K562 (cell line): Measurements from ENCODE around the gene PI4KA. TPM values are rescaled to one million over a fixed set of nuclear protein-coding genes. Genes with fewer than 3 reads are reported as not detected.
A peak's percentile ranks its signal among the peaks of the same experiment; 100 is the strongest.

ENCODE experiments used
- CCAR2 ChIP-seq: fragments of 200-400 bp; formaldehyde crosslinking; IDR thresholded peaks from 2 replicates; pipeline ENCODE4 v1.6.1; 2017; ENCODE audit warnings: mild to moderate bottlenecking, low read depth, low read length
- CXXC5 ChIP-seq: fragments of 250-450 bp; sonication (Bioruptor Pico); IDR thresholded peaks from 2 replicates; pipeline ENCODE4 v1.8.0; 2022; ENCODE audit warnings: inconsistent platforms, mild to moderate bottlenecking, moderate library complexity
- DIDO1 ChIP-seq: fragments of 450-650 bp; IDR thresholded peaks from 2 replicates; pipeline ENCODE4 v1.6.1; 2016; ENCODE audit warnings: low read depth, missing biosample characterization, missing genetic modification characterization
- ETV5 ChIP-seq: sonication (generic); formaldehyde crosslinking; IDR thresholded peaks from 2 replicates; pipeline ENCODE4 v1.4.0; 2020; ENCODE audit warnings: low read depth, mild to moderate bottlenecking, missing genetic modification reagents
- GATAD2B ChIP-seq: fragments of 450-650 bp; IDR thresholded peaks from 2 replicates; pipeline ENCODE4 v1.6.1; 2017; ENCODE audit warnings: mild to moderate bottlenecking, borderline replicate concordance
- HDAC3 ChIP-seq: fragments of 450-650 bp; IDR thresholded peaks from 2 replicates; pipeline ENCODE4 v1.6.1; 2018; ENCODE audit warnings: borderline replicate concordance, mild to moderate bottlenecking, moderate library complexity; ENCODE audit not compliant: partially characterized antibody
- LEF1 ChIP-seq: fragments of 450-650 bp; IDR thresholded peaks from 2 replicates; pipeline ENCODE4 v1.6.1; 2016; ENCODE audit warnings: mild to moderate bottlenecking
- MAFK ChIP-seq: IDR thresholded peaks from 2 replicates; pipeline ENCODE4 v1.6.1; 2011; ENCODE audit warnings: low read length, improper control_type of control experiment
- MEF2D ChIP-seq: conservative IDR thresholded peaks from 2 replicates; pipeline ENCODE4 v1.6.1; 2016; ENCODE audit warnings: low read depth, missing genetic modification characterization, missing compliant biosample characterization
- MTA1 ChIP-seq: fragments of 450-650 bp; IDR thresholded peaks from 2 replicates; pipeline ENCODE4 v1.6.1; 2017; ENCODE audit warnings: borderline replicate concordance
- MTA3 ChIP-seq: fragments of 450-650 bp; formaldehyde crosslinking; IDR thresholded peaks from 2 replicates; pipeline ENCODE4 v1.6.1; 2017; ENCODE audit warnings: mild to moderate bottlenecking, borderline replicate concordance
- NELFE ChIP-seq: IDR thresholded peaks from 2 replicates; pipeline ENCODE4 v1.6.1; 2011; ENCODE audit warnings: mild to moderate bottlenecking; ENCODE audit not compliant: insufficient read depth, insufficient read length
- PHB ChIP-seq: fragments of 250-450 bp; sonication (Bioruptor Pico); IDR thresholded peaks from 2 replicates; pipeline ENCODE4 v1.5.0; 2021
- PML ChIP-seq: IDR thresholded peaks from 2 replicates; pipeline ENCODE4 v1.6.1; 2012; ENCODE audit warnings: low read length, inconsistent platforms
- STAG1 ChIP-seq: sonication (generic); formaldehyde crosslinking; IDR thresholded peaks from 2 replicates; pipeline ENCODE4 v1.5.0; 2020; ENCODE audit warnings: missing genetic modification reagents, borderline replicate concordance
- TAF7 ChIP-seq: fragments of 450-650 bp; IDR thresholded peaks from 2 replicates; pipeline ENCODE4 v1.6.1; 2016; ENCODE audit warnings: missing genetic modification characterization, missing compliant biosample characterization
- TOE1 ChIP-seq, 2 experiments: fragments of 450-650 bp in 1 of 2; sonication (generic) in 1 of 2; formaldehyde crosslinking in 1 of 2; IDR thresholded peaks; 2 replicates each; pipeline versions ENCODE4 v1.7.1 to v1.8.0; 2016 to 2022; ENCODE audit warnings: borderline replicate concordance in 2 of 2, mild to moderate bottlenecking in 2 of 2, antibody characterized with exemption in 1 of 2, inconsistent platforms in 1 of 2, low read depth in 1 of 2, missing genetic modification reagents in 1 of 2, moderate library complexity in 1 of 2
- ZNF121 ChIP-seq: sonication (generic); formaldehyde crosslinking; conservative IDR thresholded peaks from 2 replicates; pipeline ENCODE4 v1.8.0; 2022; ENCODE audit warnings: missing genetic modification reagents
- ZNF23 ChIP-seq: fragments of 250-450 bp; sonication (Bioruptor Pico); IDR thresholded peaks from 2 replicates; pipeline ENCODE4 v1.4.0; 2020; ENCODE audit warnings: mild to moderate bottlenecking
- ZNF316 ChIP-seq: fragments of 450-650 bp; IDR thresholded peaks from 2 replicates; pipeline ENCODE4 v1.6.1; 2016
- ZNF707 ChIP-seq: fragments of 250-450 bp; sonication (Bioruptor Pico); conservative IDR thresholded peaks from 2 replicates; pipeline ENCODE4 v1.8.0; 2022; ENCODE audit warnings: inconsistent platforms, mild to moderate bottlenecking, moderate library complexity
- ZNF76 ChIP-seq: fragments of 250-450 bp; sonication (Bioruptor Pico); IDR thresholded peaks from 2 replicates; pipeline ENCODE4 v1.4.0; 2020; ENCODE audit warnings: mild to moderate bottlenecking, moderate library complexity, borderline replicate concordance
- ZNF778 ChIP-seq: fragments of 450-650 bp; formaldehyde crosslinking; IDR thresholded peaks from 2 replicates; pipeline ENCODE4 v1.4.0; 2020; ENCODE audit warnings: mild to moderate bottlenecking, moderate library complexity
- polyA plus RNA-seq, 8 experiments: library from polyadenylated mRNA; depleted of rRNA in 4 of 8; stranded (reverse) in 5 of 8; unstranded in 3 of 8; fragments of >200 nt; fragmentation: Nextera tagmentation in 2 of 8; fragmentation: Illumina TruSeq in 1 of 8; extraction: Ambion mirVana in 2 of 8; extraction: Trizol in 1 of 8; gene quantifications; 2 replicates each; pipeline versions ENCODE4 v1.2.1 to v1.2.3, GENCODE V29; 2011 to 2014; ENCODE audit warnings: inconsistent platforms in 1 of 8, missing spikeins in 1 of 8
- total RNA-seq, 7 experiments: library from RNA; depleted of rRNA in 6 of 7; stranded (reverse); fragments of >200 nt in 6 of 7; fragmentation: Illumina TruSeq in 2 of 7; extraction: Trizol in 2 of 7; gene quantifications; 2 replicates each; pipeline versions ENCODE4 v1.2.1 to v1.2.3, GENCODE V29; 2011 to 2021; ENCODE audit warnings: low replicate concordance in 1 of 7
- TF ChIP-seq, protein P1 (sequence below): sonication (generic); formaldehyde crosslinking; IDR thresholded peaks from 2 replicates; pipeline ENCODE4 v1.8.1; 2023; ENCODE audit warnings: mild to moderate bottlenecking, missing genetic modification reagents
- TF ChIP-seq, protein P2 (sequence below): fragments of 250-450 bp; sonication (Bioruptor Pico); IDR thresholded peaks from 2 replicates; pipeline ENCODE4 v1.8.0; 2021; ENCODE audit warnings: mild to moderate bottlenecking, moderate library complexity
- TF ChIP-seq, protein P3 (sequence below): fragments of 250-450 bp; sonication (Bioruptor Pico); IDR thresholded peaks from 2 replicates; pipeline ENCODE4 v1.5.0; 2021

Gene PI4KA
- total and polyA plus RNA-seq, 9 of the 15 experiments (the other 6 are each of a cell fraction or from before 2014, with no cell fraction given), result 7.3 to 187 (median 84.7) TPM

DNA sequence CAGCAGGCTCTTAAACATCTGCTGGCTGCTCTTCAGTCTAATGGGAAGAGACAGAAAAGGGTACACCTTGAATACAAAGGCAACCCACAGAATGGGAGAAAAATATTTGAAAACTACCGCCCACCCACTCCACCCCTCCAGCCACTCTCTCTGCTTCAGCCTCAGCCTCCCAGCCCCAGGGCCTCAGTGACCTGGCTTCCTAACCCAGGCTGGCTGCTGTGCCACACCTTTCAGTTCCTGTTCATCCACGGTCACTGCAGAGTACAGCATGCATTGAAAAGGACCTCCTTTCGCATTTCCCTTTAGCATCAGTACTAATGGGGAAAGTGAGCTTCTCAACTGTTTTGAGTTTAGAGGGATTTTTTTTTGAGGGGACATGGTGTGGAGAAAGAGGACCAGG lies 113.5 kb downstream of the PI4KA start (continued):
- TF ChIP-seq, protein P1, sequence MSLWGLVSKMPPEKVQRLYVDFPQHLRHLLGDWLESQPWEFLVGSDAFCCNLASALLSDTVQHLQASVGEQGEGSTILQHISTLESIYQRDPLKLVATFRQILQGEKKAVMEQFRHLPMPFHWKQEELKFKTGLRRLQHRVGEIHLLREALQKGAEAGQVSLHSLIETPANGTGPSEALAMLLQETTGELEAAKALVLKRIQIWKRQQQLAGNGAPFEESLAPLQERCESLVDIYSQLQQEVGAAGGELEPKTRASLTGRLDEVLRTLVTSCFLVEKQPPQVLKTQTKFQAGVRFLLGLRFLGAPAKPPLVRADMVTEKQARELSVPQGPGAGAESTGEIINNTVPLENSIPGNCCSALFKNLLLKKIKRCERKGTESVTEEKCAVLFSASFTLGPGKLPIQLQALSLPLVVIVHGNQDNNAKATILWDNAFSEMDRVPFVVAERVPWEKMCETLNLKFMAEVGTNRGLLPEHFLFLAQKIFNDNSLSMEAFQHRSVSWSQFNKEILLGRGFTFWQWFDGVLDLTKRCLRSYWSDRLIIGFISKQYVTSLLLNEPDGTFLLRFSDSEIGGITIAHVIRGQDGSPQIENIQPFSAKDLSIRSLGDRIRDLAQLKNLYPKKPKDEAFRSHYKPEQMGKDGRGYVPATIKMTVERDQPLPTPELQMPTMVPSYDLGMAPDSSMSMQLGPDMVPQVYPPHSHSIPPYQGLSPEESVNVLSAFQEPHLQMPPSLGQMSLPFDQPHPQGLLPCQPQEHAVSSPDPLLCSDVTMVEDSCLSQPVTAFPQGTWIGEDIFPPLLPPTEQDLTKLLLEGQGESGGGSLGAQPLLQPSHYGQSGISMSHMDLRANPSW, result no peak
- TF ChIP-seq MTA3, result no peak
- TF ChIP-seq TAF7 (tag), result 0 out of 2 replicates have a peak, but pooled peaks have one; percentile 3
- TF ChIP-seq GATAD2B, result no peak
- TF ChIP-seq ZNF778 (CRISPR knock-in tag), result no peak
- TF ChIP-seq ZNF121, result no peak
- no peak for TF ChIP-seq MTA1
- no peak for TF ChIP-seq ZNF316
- TF ChIP-seq MEF2D (tag), result no peak
- 0 out of 2 replicates have a peak, but pooled peaks have one; percentile 47 for TF ChIP-seq ETV5 (CRISPR knock-in tag)
- no peak for TF ChIP-seq ZNF23 (CRISPR knock-in tag)
- no peak for TF ChIP-seq STAG1
- no peak for TF ChIP-seq ZNF76 (CRISPR knock-in tag)
- no peak for TF ChIP-seq PML
- TF ChIP-seq DIDO1 (tag), result no peak
- no peak for TF ChIP-seq ZNF707 (CRISPR knock-in tag)
- TF ChIP-seq CXXC5 (CRISPR knock-in tag), result no peak
- TF ChIP-seq, protein P2, sequence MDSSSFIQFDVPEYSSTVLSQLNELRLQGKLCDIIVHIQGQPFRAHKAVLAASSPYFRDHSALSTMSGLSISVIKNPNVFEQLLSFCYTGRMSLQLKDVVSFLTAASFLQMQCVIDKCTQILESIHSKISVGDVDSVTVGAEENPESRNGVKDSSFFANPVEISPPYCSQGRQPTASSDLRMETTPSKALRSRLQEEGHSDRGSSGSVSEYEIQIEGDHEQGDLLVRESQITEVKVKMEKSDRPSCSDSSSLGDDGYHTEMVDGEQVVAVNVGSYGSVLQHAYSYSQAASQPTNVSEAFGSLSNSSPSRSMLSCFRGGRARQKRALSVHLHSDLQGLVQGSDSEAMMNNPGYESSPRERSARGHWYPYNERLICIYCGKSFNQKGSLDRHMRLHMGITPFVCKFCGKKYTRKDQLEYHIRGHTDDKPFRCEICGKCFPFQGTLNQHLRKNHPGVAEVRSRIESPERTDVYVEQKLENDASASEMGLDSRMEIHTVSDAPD (CRISPR knock-in tag), result no peak
- TF ChIP-seq, protein P3, sequence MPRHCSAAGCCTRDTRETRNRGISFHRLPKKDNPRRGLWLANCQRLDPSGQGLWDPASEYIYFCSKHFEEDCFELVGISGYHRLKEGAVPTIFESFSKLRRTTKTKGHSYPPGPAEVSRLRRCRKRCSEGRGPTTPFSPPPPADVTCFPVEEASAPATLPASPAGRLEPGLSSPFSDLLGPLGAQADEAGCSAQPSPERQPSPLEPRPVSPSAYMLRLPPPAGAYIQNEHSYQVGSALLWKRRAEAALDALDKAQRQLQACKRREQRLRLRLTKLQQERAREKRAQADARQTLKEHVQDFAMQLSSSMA (CRISPR knock-in tag), result 0 out of 2 replicates have a peak, but pooled peaks have one; percentile 34
- TF ChIP-seq CCAR2, result no peak
- TF ChIP-seq HDAC3, result no peak
- no peak for TF ChIP-seq NELFE
- no peak for TF ChIP-seq TOE1 (IDR thresholded peaks at IDR 0.05; ENCODE audit: borderline replicate concordance)
- 0 out of 2 replicates have a peak, but pooled peaks have one; percentile 7 for TF ChIP-seq TOE1 (CRISPR knock-in tag; IDR thresholded peaks at IDR 0.05; ENCODE audit: borderline replicate concordance, low read depth)
- 0 out of 2 replicates have a peak, but pooled peaks have one; percentile 15 for TF ChIP-seq MAFK
- TF ChIP-seq PHB (CRISPR knock-in tag), result no peak
- TF ChIP-seq LEF1, result no peak
